ENCODE data around the gene SUCLG2. TPM values are rescaled to one million over a fixed set of nuclear protein-coding genes. Genes with fewer than 3 reads are reported as not detected.

The SUCLG2 gene
- total RNA-seq, 3 donors from 2014 or later (not counting 1 experiment from before 2014, with no cell fraction given) = 43.6 to 55.8 (median 49.9) TPM

DNA sequence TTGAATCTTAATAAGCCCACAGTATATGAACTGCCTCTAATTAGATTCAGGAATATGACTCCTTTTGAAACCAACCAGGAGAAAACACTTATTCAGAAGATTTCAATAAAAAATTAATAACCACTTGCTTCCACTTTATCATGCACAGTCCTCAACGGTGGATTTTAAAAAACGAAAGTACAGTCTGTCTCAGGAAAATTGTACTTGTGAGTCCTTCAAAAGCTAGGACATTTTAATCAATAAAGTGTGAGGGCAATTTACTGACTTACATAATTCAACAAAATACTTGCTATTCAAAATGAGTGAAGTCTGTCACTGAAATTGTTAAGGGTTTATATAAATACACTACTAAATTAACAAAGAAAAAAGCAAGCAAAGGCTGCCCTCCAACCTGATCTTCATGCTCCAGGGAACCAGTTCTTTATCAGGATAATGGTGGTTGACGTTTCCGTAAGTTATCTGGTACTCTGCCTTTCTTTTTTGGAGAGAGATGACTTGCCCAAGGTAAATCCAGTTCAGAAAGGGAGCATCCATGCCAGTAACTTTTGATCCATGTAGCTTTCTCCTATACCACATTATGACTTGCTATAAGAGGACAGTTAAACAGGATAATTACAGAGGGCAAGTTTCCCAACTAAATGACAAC is 17.0 kb downstream of the SUCLG2 start:
- Mint-ChIP-seq H3K4me1 (peaks cover 49 to 58% of the 10 kb centered on the region in 2 donors), H3K27ac (no peak overlapping the region)
- H3K4me3 ChIP-seq (ENCODE audit: low read length) = no peak overlapping the region

GRCh38 chr3:67635806-67636205 is 18.6 kb downstream of the SUCLG2 start:
- ATAC-seq (no peak), DNase-seq (no peak)
- H3K27ac ChIP-seq (ENCODE audit: low read length) = no peak overlapping the region
- intact Hi-C loops (cut with micrococcal nuclease) = no loop called here
- peaks cover 41 to 48% of the 10 kb centered on the region in 2 donors for H3K4me1 Mint-ChIP-seq
- no peak overlapping the region for H3K4me3 ChIP-seq (ENCODE audit: low read length)
- no peak for TF ChIP-seq CTCF (IDR thresholded peaks at IDR 0.05)
- no peak overlapping the region for H3K27ac Mint-ChIP-seq
- H3K36me3 Mint-ChIP-seq = no peaks in the 10 kb centered on the region
- no peaks in the 10 kb centered on the region for H3K4me1 ChIP-seq (ENCODE audit: control insufficient read depth, insufficient read depth, low read length)
- H3K27me3 Mint-ChIP-seq (ENCODE audit: low read depth in 2 of 2) = no peaks in the 10 kb centered on the region
- H3K9me3 ChIP-seq (ENCODE audit: control insufficient read depth, insufficient read depth, low read length) = no peaks in the 10 kb centered on the region
- 100% methylated on average over 2 of the region's 2 CpGs for WGBS (ENCODE audit: insufficient coverage)
- no peaks in the 10 kb centered on the region for H3K9me3 Mint-ChIP-seq
- H3K36me3 ChIP-seq (ENCODE audit: control insufficient read depth, insufficient read depth, low read length) = peaks cover 6% of the 10 kb centered on the region
- no peaks in the 10 kb centered on the region for H3K27me3 ChIP-seq (ENCODE audit: control insufficient read depth, insufficient read depth, low read length)
- H3K4me3 Mint-ChIP-seq = no peak overlapping the region

More for the DNA sequence above, 17.0 kb downstream of the SUCLG2 start:
- no peak for TF ChIP-seq CTCF (IDR thresholded peaks at IDR 0.05)
- Histone ChIP-seq H3K27ac (ENCODE audit: low read length) (no peak overlapping the region), H3K27me3 (ENCODE audit: control insufficient read depth, insufficient read depth, low read length) (no peaks in the 10 kb centered on the region), H3K9me3 (ENCODE audit: control insufficient read depth, insufficient read depth, low read length) (no peaks in the 10 kb centered on the region), H3K36me3 (ENCODE audit: control insufficient read depth, insufficient read depth, low read length) (peaks cover 8% of the 10 kb centered on the region), H3K4me1 (ENCODE audit: control insufficient read depth, insufficient read depth, low read length) (no peaks in the 10 kb centered on the region)
- H3K9me3 Mint-ChIP-seq = no peaks in the 10 kb centered on the region
- no peak for DNase-seq
- no peak overlapping the region for H3K4me3 Mint-ChIP-seq
- intact Hi-C loops (cut with micrococcal nuclease) = no loop called here
- no peaks in the 10 kb centered on the region for H3K27me3 Mint-ChIP-seq (ENCODE audit: low read depth in 2 of 2)
- ATAC-seq = no peak
- no peaks in the 10 kb centered on the region for H3K36me3 Mint-ChIP-seq
- WGBS (ENCODE audit: insufficient coverage) = 97% methylated on average over 2 of the region's 4 CpGs

DNA sequence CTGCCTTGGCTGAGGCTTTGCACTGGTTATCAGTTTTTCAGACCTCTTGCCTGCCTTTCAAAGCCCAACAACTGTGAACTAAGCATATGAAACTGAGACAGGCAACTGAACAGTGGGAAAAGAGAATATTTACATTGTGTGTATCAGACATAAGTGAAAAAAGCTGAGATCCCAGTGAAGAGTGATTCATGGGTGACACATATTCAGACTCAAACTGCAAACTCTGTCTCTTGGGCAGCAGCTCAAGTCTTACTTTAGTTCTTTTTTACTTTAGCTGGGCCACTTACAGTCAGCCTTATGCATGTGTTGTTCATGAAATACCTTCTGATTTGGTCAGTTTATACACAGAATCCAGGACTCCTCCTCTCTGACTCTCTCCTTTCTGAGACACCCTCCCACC is 19.2 kb downstream of the SUCLG2 start:
- H3K4me1 Mint-ChIP-seq = peaks cover 47 to 48% of the 10 kb centered on the region in 2 donors
- Histone ChIP-seq H3K27me3 (ENCODE audit: control insufficient read depth, insufficient read depth, low read length) (no peaks in the 10 kb centered on the region), H3K4me3 (ENCODE audit: low read length) (no peak overlapping the region), H3K9me3 (ENCODE audit: control insufficient read depth, insufficient read depth, low read length) (no peaks in the 10 kb centered on the region), H3K4me1 (ENCODE audit: control insufficient read depth, insufficient read depth, low read length) (no peaks in the 10 kb centered on the region), H3K27ac (ENCODE audit: low read length) (no peak overlapping the region), H3K36me3 (ENCODE audit: control insufficient read depth, insufficient read depth, low read length) (peaks cover 6% of the 10 kb centered on the region)
- ATAC-seq (no peak), DNase-seq (no peak)
- no peaks in the 10 kb centered on the region for H3K27me3 Mint-ChIP-seq (ENCODE audit: low read depth in 2 of 2)
- H3K27ac Mint-ChIP-seq = no peak overlapping the region
- intact Hi-C loops (cut with micrococcal nuclease) = no loop called here
- no peaks in the 10 kb centered on the region for H3K36me3 Mint-ChIP-seq
- no peaks in the 10 kb centered on the region for H3K9me3 Mint-ChIP-seq
- no peak for TF ChIP-seq CTCF (IDR thresholded peaks at IDR 0.05)
- H3K4me3 Mint-ChIP-seq = no peak overlapping the region

Data from natural killer cell (primary cell).